NCI-H1436 (cell line): Measurements from ENCODE around the gene MAPT.
"Not testable (repeated sequence)": the region's sequence is repeated elsewhere in the genome, so short reads cannot be mapped to it uniquely, and the experiment has no call there.

ENCODE experiments used
- DNase-seq: peaks from one replicate; lab custom pipeline; 2025; lab: John Stamatoyannopoulos, UW

MAPT gene

DNA sequence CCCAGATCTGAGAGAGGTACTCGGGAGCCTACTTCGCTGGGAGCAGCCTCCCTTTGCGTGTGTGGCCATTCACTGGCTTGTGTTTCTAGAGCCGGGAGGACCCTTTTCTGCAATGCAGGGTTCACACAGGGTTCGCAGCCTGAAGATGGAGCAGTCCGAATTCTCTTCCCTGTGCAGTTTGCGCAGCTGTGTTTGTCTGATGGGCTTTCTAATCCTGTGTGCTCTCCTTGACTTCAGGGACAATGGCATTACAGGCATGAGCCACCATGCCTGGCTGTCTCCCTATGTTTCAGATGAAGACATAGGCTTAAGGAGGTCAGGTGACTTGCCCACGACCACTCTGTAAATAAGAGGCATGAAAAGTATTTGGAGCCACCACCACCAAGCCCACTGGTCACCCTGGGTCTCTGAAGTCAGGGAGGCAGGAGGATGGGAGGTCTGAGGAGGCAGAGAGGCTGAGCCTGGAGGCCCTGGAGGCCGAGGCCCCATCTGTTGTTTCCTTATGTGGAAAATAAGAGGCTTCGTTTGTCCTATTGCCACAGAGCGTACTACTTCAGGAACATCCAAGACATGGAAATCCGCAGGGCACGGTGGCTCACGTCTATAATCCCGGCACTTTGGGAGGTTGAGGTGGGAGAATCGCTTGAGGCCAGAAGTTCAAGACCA lies 99.7 kb downstream of the MAPT start:
- DNase-seq = no peak

DNA sequence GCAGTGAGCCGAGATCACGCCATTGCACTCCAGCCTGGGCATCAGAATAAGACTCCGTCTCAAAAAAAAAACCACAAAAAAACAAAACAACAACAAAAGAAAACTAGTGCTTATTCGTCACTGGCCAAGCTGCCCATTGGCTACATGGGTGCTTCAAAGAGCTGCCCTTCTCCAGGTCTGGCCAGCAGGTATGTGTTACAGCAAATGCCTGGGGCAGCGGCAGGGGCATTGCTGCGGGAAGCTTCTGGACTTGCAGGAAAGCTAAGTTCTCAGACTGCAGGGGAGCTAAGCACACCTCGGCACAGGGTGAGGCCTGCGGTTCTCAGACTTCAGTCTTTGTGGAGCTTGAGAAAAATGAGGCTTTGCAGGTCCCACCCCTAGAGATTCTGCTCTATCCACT lies 100.6 kb downstream of the MAPT start:
- no peak for DNase-seq

DNA sequence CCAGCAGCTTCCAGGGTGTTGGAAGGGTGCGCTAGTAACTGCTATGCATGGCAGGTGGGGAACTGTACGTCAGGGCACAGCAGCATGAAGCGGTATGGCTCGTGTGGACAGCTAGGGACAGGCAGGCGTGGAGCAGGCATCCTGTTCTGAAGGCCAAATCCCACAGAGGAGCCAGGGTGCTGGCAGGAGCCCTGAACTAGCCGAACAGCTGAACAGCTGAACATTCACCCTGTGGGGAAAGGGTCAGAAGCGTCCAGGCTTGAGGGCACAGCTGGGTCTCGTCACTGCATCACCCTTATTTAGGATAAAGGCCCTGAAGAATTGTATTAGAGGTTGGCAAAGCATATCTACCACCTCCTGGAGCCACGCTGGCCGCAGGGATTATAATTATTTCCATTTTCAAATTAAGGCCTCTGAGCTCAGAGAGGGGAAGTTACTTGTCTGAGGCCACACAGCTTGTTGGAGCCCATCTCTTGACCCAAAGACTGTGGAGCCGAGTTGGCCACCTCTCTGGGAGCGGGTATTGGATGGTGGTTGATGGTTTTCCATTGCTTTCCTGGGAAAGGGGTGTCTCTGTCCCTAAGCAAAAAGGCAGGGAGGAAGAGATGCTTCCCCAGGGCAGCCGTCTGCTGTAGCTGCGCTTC lies 101.4 kb downstream of the MAPT start:
- DNase-seq = no peak

DNA sequence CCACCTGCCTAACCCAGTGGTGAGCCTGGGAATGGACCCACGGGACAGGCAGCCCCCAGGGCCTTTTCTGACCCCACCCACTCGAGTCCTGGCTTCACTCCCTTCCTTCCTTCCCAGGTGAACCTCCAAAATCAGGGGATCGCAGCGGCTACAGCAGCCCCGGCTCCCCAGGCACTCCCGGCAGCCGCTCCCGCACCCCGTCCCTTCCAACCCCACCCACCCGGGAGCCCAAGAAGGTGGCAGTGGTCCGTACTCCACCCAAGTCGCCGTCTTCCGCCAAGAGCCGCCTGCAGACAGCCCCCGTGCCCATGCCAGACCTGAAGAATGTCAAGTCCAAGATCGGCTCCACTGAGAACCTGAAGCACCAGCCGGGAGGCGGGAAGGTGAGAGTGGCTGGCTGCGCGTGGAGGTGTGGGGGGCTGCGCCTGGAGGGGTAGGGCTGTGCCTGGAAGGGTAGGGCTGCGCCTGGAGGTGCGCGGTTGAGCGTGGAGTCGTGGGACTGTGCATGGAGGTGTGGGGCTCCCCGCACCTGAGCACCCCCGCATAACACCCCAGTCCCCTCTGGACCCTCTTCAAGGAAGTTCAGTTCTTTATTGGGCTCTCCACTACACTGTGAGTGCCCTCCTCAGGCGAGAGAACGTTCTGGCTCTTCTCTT lies 102.1 kb downstream of the MAPT start:
- DNase-seq = no peak

DNA sequence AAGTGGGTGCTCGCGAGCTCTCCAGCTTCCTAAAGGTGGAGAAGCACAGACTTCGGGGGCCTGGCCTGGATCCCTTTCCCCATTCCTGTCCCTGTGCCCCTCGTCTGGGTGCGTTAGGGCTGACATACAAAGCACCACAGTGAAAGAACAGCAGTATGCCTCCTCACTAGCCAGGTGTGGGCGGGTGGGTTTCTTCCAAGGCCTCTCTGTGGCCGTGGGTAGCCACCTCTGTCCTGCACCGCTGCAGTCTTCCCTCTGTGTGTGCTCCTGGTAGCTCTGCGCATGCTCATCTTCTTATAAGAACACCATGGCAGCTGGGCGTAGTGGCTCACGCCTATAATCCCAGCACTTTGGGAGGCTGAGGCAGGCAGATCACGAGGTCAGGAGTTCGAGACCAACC lies 102.8 kb downstream of the MAPT start:
- no peak for DNase-seq

DNA sequence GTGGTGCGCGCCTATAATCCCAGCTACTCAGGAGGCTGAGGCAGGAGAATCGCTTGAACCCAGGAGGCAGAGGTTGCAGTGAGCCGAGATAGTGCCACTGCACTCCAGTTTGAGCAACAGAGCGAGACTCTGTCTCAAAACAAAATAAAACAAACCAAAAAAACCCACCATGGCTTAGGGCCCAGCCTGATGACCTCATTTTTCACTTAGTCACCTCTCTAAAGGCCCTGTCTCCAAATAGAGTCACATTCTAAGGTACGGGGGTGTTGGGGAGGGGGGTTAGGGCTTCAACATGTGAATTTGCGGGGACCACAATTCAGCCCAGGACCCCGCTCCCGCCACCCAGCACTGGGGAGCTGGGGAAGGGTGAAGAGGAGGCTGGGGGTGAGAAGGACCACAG lies 103.3 kb downstream of the MAPT start:
- no peak for DNase-seq

DNA sequence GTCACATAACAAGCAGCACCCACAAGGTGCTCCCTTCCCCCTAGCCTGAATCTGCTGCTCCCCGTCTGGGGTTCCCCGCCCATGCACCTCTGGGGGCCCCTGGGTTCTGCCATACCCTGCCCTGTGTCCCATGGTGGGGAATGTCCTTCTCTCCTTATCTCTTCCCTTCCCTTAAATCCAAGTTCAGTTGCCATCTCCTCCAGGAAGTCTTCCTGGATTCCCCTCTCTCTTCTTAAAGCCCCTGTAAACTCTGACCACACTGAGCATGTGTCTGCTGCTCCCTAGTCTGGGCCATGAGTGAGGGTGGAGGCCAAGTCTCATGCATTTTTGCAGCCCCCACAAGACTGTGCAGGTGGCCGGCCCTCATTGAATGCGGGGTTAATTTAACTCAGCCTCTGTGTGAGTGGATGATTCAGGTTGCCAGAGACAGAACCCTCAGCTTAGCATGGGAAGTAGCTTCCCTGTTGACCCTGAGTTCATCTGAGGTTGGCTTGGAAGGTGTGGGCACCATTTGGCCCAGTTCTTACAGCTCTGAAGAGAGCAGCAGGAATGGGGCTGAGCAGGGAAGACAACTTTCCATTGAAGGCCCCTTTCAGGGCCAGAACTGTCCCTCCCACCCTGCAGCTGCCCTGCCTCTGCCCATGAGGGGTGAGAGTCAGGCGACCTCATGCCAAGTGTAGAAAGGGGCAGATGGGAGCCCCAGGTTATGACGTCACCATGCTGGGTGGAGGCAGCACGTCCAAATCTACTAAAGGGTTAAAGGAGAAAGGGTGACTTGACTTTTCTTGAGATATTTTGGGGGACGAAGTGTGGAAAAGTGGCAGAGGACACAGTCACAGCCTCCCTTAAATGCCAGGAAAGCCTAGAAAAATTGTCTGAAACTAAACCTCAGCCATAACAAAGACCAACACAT lies 104.9 kb downstream of the MAPT start, which contains the start of gene STH:
STH (plus strand) TSS at position 264 of the 913 bp plus-strand sequence; CDS start at position 294, 30 bp downstream.
- no peak for DNase-seq

DNA sequence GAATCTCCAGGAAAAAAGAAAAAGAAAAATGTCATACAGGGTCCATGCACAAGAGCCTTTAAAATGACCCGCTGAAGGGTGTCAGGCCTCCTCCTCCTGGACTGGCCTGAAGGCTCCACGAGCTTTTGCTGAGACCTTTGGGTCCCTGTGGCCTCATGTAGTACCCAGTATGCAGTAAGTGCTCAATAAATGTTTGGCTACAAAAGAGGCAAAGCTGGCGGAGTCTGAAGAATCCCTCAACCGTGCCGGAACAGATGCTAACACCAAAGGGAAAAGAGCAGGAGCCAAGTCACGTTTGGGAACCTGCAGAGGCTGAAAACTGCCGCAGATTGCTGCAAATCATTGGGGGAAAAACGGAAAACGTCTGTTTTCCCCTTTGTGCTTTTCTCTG lies 105.5 kb downstream of the MAPT start:
- DNase-seq = no peak

DNA sequence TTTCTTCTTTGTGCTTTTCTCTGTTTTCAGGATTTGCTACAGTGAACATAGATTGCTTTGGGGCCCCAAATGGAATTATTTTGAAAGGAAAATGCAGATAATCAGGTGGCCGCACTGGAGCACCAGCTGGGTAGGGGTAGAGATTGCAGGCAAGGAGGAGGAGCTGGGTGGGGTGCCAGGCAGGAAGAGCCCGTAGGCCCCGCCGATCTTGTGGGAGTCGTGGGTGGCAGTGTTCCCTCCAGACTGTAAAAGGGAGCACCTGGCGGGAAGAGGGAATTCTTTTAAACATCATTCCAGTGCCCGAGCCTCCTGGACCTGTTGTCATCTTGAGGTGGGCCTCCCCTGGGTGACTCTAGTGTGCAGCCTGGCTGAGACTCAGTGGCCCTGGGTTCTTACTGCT lies 105.9 kb downstream of the MAPT start:
- DNase-seq = no peak

DNA sequence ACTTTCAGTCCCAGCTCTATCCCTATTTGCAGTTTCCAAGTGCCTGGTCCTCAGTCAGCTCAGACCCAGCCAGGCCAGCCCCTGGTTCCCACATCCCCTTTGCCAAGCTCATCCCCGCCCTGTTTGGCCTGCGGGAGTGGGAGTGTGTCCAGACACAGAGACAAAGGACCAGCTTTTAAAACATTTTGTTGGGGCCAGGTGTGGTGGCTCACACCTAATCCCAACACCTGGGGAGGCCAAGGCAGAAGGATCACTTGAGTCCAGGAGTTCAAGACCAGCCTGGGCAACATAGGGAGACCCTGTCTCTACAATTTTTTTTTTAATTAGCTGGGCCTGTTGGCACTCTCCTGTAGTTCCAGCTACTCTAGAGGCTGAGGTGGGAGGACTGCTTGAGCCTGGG lies 106.4 kb downstream of the MAPT start:
- no peak for DNase-seq

DNA sequence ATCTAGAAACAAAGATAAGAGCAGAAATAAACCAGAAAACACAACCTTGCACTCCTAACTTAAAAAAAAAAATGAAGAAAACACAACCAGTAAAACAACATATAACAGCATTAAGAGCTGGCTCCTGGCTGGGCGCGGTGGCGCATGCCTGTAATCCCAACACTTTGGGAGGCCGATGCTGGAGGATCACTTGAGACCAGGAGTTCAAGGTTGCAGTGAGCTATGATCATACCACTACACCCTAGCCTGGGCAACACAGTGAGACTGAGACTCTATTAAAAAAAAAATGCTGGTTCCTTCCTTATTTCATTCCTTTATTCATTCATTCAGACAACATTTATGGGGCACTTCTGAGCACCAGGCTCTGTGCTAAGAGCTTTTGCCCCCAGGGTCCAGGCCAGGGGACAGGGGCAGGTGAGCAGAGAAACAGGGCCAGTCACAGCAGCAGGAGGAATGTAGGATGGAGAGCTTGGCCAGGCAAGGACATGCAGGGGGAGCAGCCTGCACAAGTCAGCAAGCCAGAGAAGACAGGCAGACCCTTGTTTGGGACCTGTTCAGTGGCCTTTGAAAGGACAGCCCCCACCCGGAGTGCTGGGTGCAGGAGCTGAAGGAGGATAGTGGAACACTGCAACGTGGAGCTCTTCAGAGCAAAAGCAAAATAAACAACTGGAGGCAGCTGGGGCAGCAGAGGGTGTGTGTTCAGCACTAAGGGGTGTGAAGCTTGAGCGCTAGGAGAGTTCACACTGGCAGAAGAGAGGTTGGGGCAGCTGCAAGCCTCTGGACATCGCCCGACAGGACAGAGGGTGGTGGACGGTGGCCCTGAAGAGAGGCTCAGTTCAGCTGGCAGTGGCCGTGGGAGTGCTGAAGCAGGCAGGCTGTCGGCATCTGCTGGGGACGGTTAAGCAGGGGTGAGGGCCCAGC lies 107.3 kb downstream of the MAPT start:
- no peak for DNase-seq

DNA sequence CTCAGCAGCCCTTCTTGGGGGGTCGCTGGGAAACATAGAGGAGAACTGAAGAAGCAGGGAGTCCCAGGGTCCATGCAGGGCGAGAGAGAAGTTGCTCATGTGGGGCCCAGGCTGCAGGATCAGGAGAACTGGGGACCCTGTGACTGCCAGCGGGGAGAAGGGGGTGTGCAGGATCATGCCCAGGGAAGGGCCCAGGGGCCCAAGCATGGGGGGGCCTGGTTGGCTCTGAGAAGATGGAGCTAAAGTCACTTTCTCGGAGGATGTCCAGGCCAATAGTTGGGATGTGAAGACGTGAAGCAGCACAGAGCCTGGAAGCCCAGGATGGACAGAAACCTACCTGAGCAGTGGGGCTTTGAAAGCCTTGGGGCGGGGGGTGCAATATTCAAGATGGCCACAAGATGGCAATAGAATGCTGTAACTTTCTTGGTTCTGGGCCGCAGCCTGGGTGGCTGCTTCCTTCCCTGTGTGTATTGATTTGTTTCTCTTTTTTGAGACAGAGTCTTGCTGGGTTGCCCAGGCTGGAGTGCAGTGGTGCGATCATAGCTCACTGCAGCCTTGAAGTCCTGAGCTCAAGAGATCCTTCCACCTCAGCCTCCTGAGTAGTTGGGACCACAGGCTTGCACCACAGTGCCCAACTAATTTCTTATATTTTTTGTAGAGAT lies 108.1 kb downstream of the MAPT start:
- peak; percentile 54 for DNase-seq

DNA sequence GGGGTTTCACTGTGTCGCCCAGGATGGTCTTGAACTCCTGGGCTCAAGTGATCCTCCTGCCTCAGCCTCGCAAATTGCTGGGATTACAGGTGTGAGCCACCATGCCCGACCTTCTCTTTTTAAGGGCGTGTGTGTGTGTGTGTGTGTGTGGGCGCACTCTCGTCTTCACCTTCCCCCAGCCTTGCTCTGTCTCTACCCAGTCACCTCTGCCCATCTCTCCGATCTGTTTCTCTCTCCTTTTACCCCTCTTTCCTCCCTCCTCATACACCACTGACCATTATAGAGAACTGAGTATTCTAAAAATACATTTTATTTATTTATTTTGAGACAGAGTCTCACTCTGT lies 108.6 kb downstream of the MAPT start:
- DNase-seq = no peak

DNA sequence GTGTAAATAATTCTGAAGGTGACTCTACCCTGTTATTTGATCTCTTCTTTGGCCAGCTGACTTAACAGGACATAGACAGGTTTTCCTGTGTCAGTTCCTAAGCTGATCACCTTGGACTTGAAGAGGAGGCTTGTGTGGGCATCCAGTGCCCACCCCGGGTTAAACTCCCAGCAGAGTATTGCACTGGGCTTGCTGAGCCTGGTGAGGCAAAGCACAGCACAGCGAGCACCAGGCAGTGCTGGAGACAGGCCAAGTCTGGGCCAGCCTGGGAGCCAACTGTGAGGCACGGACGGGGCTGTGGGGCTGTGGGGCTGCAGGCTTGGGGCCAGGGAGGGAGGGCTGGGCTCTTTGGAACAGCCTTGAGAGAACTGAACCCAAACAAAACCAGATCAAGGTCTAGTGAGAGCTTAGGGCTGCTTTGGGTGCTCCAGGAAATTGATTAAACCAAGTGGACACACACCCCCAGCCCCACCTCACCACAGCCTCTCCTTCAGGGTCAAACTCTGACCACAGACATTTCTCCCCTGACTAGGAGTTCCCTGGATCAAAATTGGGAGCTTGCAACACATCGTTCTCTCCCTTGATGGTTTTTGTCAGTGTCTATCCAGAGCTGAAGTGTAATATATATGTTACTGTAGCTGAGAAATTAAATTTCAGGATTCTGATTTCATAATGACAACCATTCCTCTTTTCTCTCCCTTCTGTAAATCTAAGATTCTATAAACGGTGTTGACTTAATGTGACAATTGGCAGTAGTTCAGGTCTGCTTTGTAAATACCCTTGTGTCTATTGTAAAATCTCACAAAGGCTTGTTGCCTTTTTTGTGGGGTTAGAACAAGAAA lies 109.8 kb downstream of the MAPT start:
- no peak for DNase-seq

DNA sequence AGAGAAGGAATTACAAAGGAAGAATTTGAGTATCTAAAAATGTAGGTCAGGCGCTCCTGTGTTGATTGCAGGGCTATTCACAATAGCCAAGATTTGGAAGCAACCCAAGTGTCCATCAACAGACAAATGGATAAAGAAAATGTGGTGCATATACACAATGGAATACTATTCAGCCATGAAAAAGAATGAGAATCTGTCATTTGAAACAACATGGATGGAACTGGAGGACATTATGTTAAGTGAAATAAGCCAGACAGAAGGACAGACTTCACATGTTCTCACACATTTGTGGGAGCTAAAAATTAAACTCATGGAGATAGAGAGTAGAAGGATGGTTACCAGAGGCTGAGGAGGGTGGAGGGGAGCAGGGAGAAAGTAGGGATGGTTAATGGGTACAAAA lies 111.7 kb downstream of the MAPT start:
- not testable (repeated sequence) for DNase-seq

DNA sequence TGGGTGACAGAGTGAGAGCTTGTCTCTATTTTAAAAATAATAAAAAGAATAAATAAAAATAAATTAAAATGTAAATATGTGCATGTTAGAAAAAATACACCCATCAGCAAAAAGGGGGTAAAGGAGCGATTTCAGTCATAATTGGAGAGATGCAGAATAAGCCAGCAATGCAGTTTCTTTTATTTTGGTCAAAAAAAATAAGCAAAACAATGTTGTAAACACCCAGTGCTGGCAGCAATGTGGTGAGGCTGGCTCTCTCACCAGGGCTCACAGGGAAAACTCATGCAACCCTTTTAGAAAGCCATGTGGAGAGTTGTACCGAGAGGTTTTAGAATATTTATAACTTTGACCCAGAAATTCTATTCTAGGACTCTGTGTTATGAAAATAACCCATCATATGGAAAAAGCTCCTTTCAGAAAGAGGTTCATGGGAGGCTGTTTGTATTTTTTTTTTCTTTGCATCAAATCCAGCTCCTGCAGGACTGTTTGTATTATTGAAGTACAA lies 113.2 kb downstream of the MAPT start:
- no peak for DNase-seq

DNA sequence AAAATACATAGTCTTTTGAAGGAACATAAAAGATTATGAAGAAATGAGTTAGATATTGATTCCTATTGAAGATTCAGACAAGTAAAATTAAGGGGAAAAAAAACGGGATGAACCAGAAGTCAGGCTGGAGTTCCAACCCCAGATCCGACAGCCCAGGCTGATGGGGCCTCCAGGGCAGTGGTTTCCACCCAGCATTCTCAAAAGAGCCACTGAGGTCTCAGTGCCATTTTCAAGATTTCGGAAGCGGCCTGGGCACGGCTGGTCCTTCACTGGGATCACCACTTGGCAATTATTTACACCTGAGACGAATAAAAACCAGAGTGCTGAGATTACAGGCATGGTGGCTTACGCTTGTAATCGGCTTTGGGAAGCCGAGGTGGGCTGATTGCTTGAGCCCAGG lies 114.2 kb downstream of the MAPT start:
- DNase-seq = no peak

DNA sequence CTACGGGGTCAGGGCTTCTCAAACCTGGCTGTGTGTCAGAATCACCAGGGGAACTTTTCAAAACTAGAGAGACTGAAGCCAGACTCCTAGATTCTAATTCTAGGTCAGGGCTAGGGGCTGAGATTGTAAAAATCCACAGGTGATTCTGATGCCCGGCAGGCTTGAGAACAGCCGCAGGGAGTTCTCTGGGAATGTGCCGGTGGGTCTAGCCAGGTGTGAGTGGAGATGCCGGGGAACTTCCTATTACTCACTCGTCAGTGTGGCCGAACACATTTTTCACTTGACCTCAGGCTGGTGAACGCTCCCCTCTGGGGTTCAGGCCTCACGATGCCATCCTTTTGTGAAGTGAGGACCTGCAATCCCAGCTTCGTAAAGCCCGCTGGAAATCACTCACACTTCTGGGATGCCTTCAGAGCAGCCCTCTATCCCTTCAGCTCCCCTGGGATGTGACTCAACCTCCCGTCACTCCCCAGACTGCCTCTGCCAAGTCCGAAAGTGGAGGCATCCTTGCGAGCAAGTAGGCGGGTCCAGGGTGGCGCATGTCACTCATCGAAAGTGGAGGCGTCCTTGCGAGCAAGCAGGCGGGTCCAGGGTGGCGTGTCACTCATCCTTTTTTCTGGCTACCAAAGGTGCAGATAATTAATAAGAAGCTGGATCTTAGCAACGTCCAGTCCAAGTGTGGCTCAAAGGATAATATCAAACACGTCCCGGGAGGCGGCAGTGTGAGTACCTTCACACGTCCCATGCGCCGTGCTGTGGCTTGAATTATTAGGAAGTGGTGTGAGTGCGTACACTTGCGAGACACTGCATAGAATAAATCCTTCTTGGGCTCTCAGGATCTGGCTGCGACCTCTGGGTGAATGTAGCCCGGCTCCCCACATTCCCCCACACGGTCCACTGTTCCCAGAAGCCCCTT lies 115.6 kb downstream of the MAPT start:
- DNase-seq = no peak
